K562 (cell line): ENCODE results near the gene FGFR1OP2. TPM values are rescaled to one million over a fixed set of nuclear protein-coding genes. Genes with fewer than 3 reads are reported as not detected.

ENCODE experiments used
- ATAC-seq: fragments of 200-7000 bp; cut with Tn5 transposase; 3 replicates; pipeline ENCODE4 v1.9.1; 2020; ENCODE audit warnings: moderate library complexity
- BruUV-seq: library from RNA; stranded (reverse); fragments of 400-500 nt; replicated peaks from 2 replicates; lab custom pipeline; 2021; lab: Mats Ljungman, UMichigan
- CTCF ChIA-PET: fragments of 300-600 bp; formaldehyde crosslinking; extraction: SDS; loops from one replicate; lab custom pipeline; 2021; ENCODE audit warnings: low intra/inter-chr PET ratio; lab: Yijun Ruan, JAX
- POLR2A ChIA-PET: fragments of 300-600, 350-650 bp; sonication (Branson Sonifier 250); formaldehyde crosslinking; extraction: SDS; loops from one replicate; lab custom pipeline; 2021; ENCODE audit warnings: antibody characterized with exemption, inconsistent platforms; lab: Yijun Ruan, JAX
- DNase-seq, 4 experiments: peaks; one replicate each; pipeline versions ENCODE4 v3.0.0 to v3.0.0-alpha.2; 2011 to 2018; ENCODE audit warnings: low spot score in 3 of 4, mixed read lengths in 3 of 4; ENCODE audit errors: extremely low read depth in 1 of 4
- FAIRE-seq: peaks from 2 replicates; lab custom pipeline; 2011; peaks lifted over from hg19 to GRCh38; lab: Jason Lieb, UNC
- H2AFZ ChIP-seq: 2 replicates; pipeline ENCODE4 v1.6.0; 2011; ENCODE audit warnings: low read depth, low read length, control low read depth, inconsistent platforms
- H3K27ac ChIP-seq: fragments of 200-600 bp; 3 replicates; pipeline ENCODE4 v1.8.0; 2011; ENCODE audit warnings: low read depth, mild to moderate bottlenecking, control low read depth, inconsistent platforms, low read length, moderate library complexity, mixed read lengths; ENCODE audit errors: extremely low read depth
- H3K27me3 ChIP-seq, 2 experiments: fragments of 300-600 bp in 1 of 2; 2 replicates in 1 of 2; 3 replicates in 1 of 2; pipeline versions ENCODE4 v1.6.0 to v1.8.0; 2011; ENCODE audit warnings: inconsistent platforms in 2 of 2, low read length in 2 of 2, mild to moderate bottlenecking in 1 of 2, mixed read lengths in 1 of 2, moderate library complexity in 1 of 2; ENCODE audit not compliant: control insufficient read depth in 2 of 2, insufficient read depth in 2 of 2
- H3K36me3 ChIP-seq: fragments of 300-600 bp; 3 replicates; pipeline ENCODE4 v1.8.0; 2011; ENCODE audit warnings: mild to moderate bottlenecking, low read length, inconsistent platforms; ENCODE audit not compliant: control insufficient read depth, insufficient read depth
- H3K4me1 ChIP-seq, 2 experiments: fragments of 200-600 bp in 1 of 2; replicated peaks in 1 of 2; 2 replicates in 1 of 2; 3 replicates in 1 of 2; pipeline versions ENCODE4 v1.5.1 to v1.8.0; 2011; ENCODE audit warnings: inconsistent platforms in 2 of 2, low read length in 2 of 2, mild to moderate bottlenecking in 1 of 2, mixed read lengths in 1 of 2, moderate library complexity in 1 of 2; ENCODE audit not compliant: control insufficient read depth in 2 of 2, insufficient read depth in 2 of 2
- H3K4me2 ChIP-seq: 2 replicates; pipeline ENCODE4 v1.6.1; 2011; ENCODE audit warnings: low read length, control low read depth, inconsistent platforms, mixed read lengths; ENCODE audit not compliant: insufficient read depth
- H3K4me3 ChIP-seq: fragments of 200-600 bp; sonication (generic), shearing (Covaris generic); 2 replicates; pipeline ENCODE4 v1.5.1; 2016; ENCODE audit warnings: control low read depth, inconsistent platforms
- H3K79me2 ChIP-seq: fragments of 200-600 bp; 3 replicates; pipeline ENCODE4 v1.8.0; 2011; ENCODE audit warnings: low read length, inconsistent platforms; ENCODE audit not compliant: control insufficient read depth, insufficient read depth
- H3K9ac ChIP-seq, 2 experiments: 2 replicates each; pipeline versions ENCODE4 v1.6.0 to v1.6.1; 2011; ENCODE audit warnings: low read depth in 2 of 2, low read length in 2 of 2, control low read depth in 1 of 2, inconsistent platforms in 1 of 2, mild to moderate bottlenecking in 1 of 2, mixed read lengths in 1 of 2; ENCODE audit not compliant: insufficient read depth in 1 of 2
- H3K9me1 ChIP-seq: one replicate; pipeline ENCODE4 v1.6.0; 2011; ENCODE audit warnings: inconsistent platforms, mild to moderate bottlenecking, low read length, moderate library complexity; ENCODE audit not compliant: control insufficient read depth, insufficient read depth
- H3K9me3 ChIP-seq: replicated peaks from 2 replicates; pipeline ENCODE4 v1.5.1; 2011; ENCODE audit warnings: low read depth, low read length, inconsistent platforms; ENCODE audit not compliant: control insufficient read depth, insufficient read depth
- H4K20me1 ChIP-seq: replicated peaks from 2 replicates; pipeline ENCODE4 v1.6.1; 2011; ENCODE audit warnings: low read length, inconsistent platforms, mixed read lengths; ENCODE audit not compliant: control insufficient read depth, insufficient read depth
- COPS2 ChIP-seq: fragments of 450-650 bp; conservative IDR thresholded peaks from 2 replicates; pipeline ENCODE4 v1.6.1; 2016; ENCODE audit warnings: mild to moderate bottlenecking, moderate library complexity
- DACH1 ChIP-seq: fragments of 450-650 bp; IDR thresholded peaks from 2 replicates; pipeline ENCODE4 v1.6.1; 2018; ENCODE audit not compliant: partially characterized antibody
- ESRRA ChIP-seq: fragments of 450-650 bp; IDR thresholded peaks from 2 replicates; pipeline ENCODE4 v1.6.1; 2014; ENCODE audit warnings: low read depth, mild to moderate bottlenecking, moderate library complexity, borderline replicate concordance
- FIP1L1 ChIP-seq: fragments of 200-400 bp; formaldehyde crosslinking; IDR thresholded peaks from 2 replicates; pipeline ENCODE4 v1.6.1; 2018; ENCODE audit warnings: mild to moderate bottlenecking, low read depth, low read length; ENCODE audit not compliant: poor library complexity, severe bottlenecking
- KAT2B ChIP-seq: IDR thresholded peaks from one replicate; pipeline ENCODE4 v1.6.1; 2012; ENCODE audit warnings: low read depth, mild to moderate bottlenecking, control low read depth, inconsistent platforms, low read length, moderate library complexity
- POU5F1 ChIP-seq: fragments of 150-350 bp; IDR thresholded peaks from 2 replicates; pipeline ENCODE4 v1.6.1; 2014; ENCODE audit warnings: borderline replicate concordance, low read length, low read depth, mild to moderate bottlenecking; ENCODE audit not compliant: partially characterized antibody
- SMARCA4 ChIP-seq: fragments of 450-650 bp; IDR thresholded peaks from 2 replicates; pipeline ENCODE4 v1.6.1; 2016
- SMARCA5 ChIP-seq: fragments of 450-650 bp; IDR thresholded peaks from 2 replicates; pipeline ENCODE4 v1.6.1; 2016
- SP2 ChIP-seq: IDR thresholded peaks from 2 replicates; pipeline ENCODE4 v1.6.1; 2011; ENCODE audit warnings: mild to moderate bottlenecking, low read depth, low read length, moderate library complexity; ENCODE audit not compliant: poor library complexity, severe bottlenecking; ENCODE audit errors: extremely low read depth
- XRCC3 ChIP-seq: fragments of 450-650 bp; IDR thresholded peaks from 2 replicates; pipeline ENCODE4 v1.6.1; 2017; ENCODE audit warnings: mild to moderate bottlenecking, moderate library complexity
- ZNF224 ChIP-seq: sonication (generic); formaldehyde crosslinking; IDR thresholded peaks from 2 replicates; pipeline ENCODE4 v1.8.0; 2022; ENCODE audit warnings: mild to moderate bottlenecking, missing genetic modification reagents
- ZNF316 ChIP-seq: fragments of 450-650 bp; IDR thresholded peaks from 2 replicates; pipeline ENCODE4 v1.6.1; 2016
- ZZZ3 ChIP-seq: fragments of 450-650 bp; IDR thresholded peaks from 2 replicates; pipeline ENCODE4 v1.6.1; 2016; ENCODE audit warnings: antibody characterized with exemption, mild to moderate bottlenecking, moderate library complexity
- WGBS: fragments of 100-300 bp; shearing (Covaris generic); methylation state at CpG from one replicate; pipeline ENCODE4 v1.1.6; 2016; ENCODE audit warnings: low coverage, mixed read lengths; ENCODE audit not compliant: insufficient coverage; ENCODE audit errors: missing lambda C conversion rate; 5-methylcytosine and 5-hydroxymethylcytosine counted together
- in situ Hi-C: fragments of 300-500 bp; cut with MboI; formaldehyde crosslinking; loops from 4 replicates; pipeline ENCODE4 v1.15.0; 2018; ENCODE audit warnings: inconsistent platforms, mixed read lengths
- intact Hi-C: fragments of 100-400 bp; cut with micrococcal nuclease; formaldehyde crosslinking; loops from 2 replicates; pipeline ENCODE4 v1.14.2; 2022
- polyA plus RNA-seq, 8 experiments: library from polyadenylated mRNA; depleted of rRNA in 4 of 8; stranded (reverse) in 5 of 8; unstranded in 3 of 8; fragments of >200 nt; fragmentation: Nextera tagmentation in 2 of 8; fragmentation: Illumina TruSeq in 1 of 8; extraction: Ambion mirVana in 2 of 8; extraction: Trizol in 1 of 8; gene quantifications; 2 replicates each; pipeline versions ENCODE4 v1.2.1 to v1.2.3, GENCODE V29; 2011 to 2014; ENCODE audit warnings: inconsistent platforms in 1 of 8, missing spikeins in 1 of 8
- total RNA-seq, 7 experiments: library from RNA; depleted of rRNA in 6 of 7; stranded (reverse); fragments of >200 nt in 6 of 7; fragmentation: Illumina TruSeq in 2 of 7; extraction: Trizol in 2 of 7; gene quantifications; 2 replicates each; pipeline versions ENCODE4 v1.2.1 to v1.2.3, GENCODE V29; 2011 to 2021; ENCODE audit warnings: low replicate concordance in 1 of 7
- TF ChIP-seq, protein P1 (sequence below): sonication (generic); IDR thresholded peaks from 2 replicates; pipeline ENCODE4 v1.6.1; 2016

The FGFR1OP2 gene
- total and polyA plus RNA-seq, 9 of the 15 experiments (the other 6 are each of a cell fraction or from before 2014, with no cell fraction given) = 31.6 to 49.0 (median 37.1) TPM

DNA sequence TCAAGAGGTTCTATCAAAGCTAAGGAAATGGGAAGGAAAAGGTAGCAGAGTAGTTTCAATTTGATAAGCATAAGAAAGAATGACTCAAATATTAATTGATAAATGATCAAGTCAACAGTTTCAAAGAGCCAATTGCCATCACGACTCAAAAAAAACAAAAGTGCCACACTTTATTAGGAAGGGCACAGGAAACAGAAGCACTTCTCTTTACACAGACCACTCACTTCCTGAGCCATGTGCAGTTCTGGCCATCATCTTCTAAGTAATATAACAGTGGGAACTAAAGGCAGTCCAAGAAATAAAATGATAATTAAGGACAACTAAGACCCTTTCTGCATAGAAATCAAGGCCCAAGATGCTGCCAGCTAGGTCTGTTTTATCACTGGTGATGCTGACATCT is 62.7 kb downstream of the FGFR1OP2 start:
- POLR2A ChIA-PET = interaction anchor here (0.5 kb wide), 1 partner anchor 464 kb away, joined by 3 read pairs; no protein-coding TSS in a partner anchor
- in situ Hi-C loops = no loop called here
- TF ChIP-seq SP2 = no peak
- Histone ChIP-seq H3K79me2 (0 out of 3 replicates have a peak, but pooled peaks cover 2% of the 10 kb centered on the region), H3K36me3 (peaks cover 5% of the 10 kb centered on the region; the same call in 1 of the 3 replicates), H3K4me3 (no peak overlapping the region), H3K9ac (no peak overlapping the region), H3K4me2 (no peak overlapping the region), H3K27ac (no peak overlapping the region), H3K4me1 (no peaks in the 10 kb centered on the region), H3K9me1 (no peaks in the 10 kb centered on the region), H2AFZ (no peak overlapping the region), H4K20me1 (no peaks in the 10 kb centered on the region), H3K27me3 (no peaks in the 10 kb centered on the region), H3K9me3 (no peaks in the 10 kb centered on the region)
- CTCF ChIA-PET = no interaction called here
- BruUV-seq = no TSS peak
- intact Hi-C loops = no loop called here
- no peak for ATAC-seq
- no peak for DNase-seq
- 42% methylated on average over 1 of the region's 1 CpG for WGBS
- FAIRE-seq = no peak

DNA sequence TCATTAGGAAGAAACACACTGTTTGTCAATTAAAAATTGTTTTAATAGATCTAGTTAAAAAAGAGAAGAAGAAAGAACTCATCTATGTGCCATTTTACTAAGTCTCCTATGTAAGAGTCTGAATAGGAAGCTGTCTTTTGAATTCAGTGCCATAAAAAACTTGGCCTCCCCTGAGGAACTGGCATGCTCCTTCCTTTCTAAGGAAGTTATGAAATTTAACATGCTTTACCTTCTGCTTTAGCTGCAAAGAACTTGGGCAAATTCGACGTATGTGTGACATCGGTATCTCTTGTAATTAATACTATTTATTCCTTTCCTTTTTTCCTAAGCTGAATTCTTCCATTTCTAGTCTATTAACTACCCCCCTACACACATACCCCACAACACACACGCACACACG is 63.4 kb downstream of the FGFR1OP2 start:
- intact Hi-C loops = no loop called here
- H3K4me1 ChIP-seq = peaks cover 0 to under 1% of the 10 kb centered on the region in 2 experiments; a peak in 1 of 5 replicates

More for the DNA sequence above, 63.4 kb downstream of the FGFR1OP2 start:
- H3K36me3 ChIP-seq = peaks cover 2% of the 10 kb centered on the region; the same call in 1 of the 3 replicates
- no peaks in the 10 kb centered on the region for H3K9me1 ChIP-seq
- no peak for DNase-seq
- H3K79me2 ChIP-seq = 0 out of 3 replicates have a peak, but pooled peaks cover 2% of the 10 kb centered on the region
- H4K20me1 ChIP-seq = no peaks in the 10 kb centered on the region
- no peak overlapping the region for H3K27ac ChIP-seq
- no peak overlapping the region for H2AFZ ChIP-seq
- CTCF ChIA-PET = no interaction called here
- H3K27me3 ChIP-seq = no peaks in the 10 kb centered on the region
- POLR2A ChIA-PET = interaction anchor here (0.5 kb wide), 1 partner anchor 464 kb away, joined by 3 read pairs; no protein-coding TSS in a partner anchor
- no peaks in the 10 kb centered on the region for H3K9me3 ChIP-seq
- no peak for ATAC-seq
- no peak overlapping the region for H3K4me2 ChIP-seq
- H3K4me3 ChIP-seq = no peak overlapping the region
- H3K9ac ChIP-seq = no peak overlapping the region
- TF ChIP-seq, protein P1, sequence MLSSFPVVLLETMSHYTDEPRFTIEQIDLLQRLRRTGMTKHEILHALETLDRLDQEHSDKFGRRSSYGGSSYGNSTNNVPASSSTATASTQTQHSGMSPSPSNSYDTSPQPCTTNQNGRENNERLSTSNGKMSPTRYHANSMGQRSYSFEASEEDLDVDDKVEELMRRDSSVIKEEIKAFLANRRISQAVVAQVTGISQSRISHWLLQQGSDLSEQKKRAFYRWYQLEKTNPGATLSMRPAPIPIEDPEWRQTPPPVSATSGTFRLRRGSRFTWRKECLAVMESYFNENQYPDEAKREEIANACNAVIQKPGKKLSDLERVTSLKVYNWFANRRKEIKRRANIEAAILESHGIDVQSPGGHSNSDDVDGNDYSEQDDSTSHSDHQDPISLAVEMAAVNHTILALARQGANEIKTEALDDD = no peak
- TF ChIP-seq ZNF224 (no peak), COPS2 (no peak), ZNF316 (no peak), FIP1L1 (no peak), XRCC3 (no peak), KAT2B (no peak), POU5F1 (no peak), SMARCA4 (no peak), DACH1 (no peak), ZZZ3 (no peak), SMARCA5 (no peak), ESRRA (no peak)
- in situ Hi-C loops = no loop called here
- BruUV-seq = no TSS peak
- 89% methylated on average over 5 of the region's 5 CpGs for WGBS
- no peak for FAIRE-seq
